ENCODE measurements around the gene LILRB3.
A peak's percentile ranks its signal among the peaks of the same experiment; 100 is the strongest.
"Not testable (repeated sequence)": the region's sequence is repeated elsewhere in the genome, so short reads cannot be mapped to it uniquely, and the experiment has no call there.

The LILRB3 gene

DNA sequence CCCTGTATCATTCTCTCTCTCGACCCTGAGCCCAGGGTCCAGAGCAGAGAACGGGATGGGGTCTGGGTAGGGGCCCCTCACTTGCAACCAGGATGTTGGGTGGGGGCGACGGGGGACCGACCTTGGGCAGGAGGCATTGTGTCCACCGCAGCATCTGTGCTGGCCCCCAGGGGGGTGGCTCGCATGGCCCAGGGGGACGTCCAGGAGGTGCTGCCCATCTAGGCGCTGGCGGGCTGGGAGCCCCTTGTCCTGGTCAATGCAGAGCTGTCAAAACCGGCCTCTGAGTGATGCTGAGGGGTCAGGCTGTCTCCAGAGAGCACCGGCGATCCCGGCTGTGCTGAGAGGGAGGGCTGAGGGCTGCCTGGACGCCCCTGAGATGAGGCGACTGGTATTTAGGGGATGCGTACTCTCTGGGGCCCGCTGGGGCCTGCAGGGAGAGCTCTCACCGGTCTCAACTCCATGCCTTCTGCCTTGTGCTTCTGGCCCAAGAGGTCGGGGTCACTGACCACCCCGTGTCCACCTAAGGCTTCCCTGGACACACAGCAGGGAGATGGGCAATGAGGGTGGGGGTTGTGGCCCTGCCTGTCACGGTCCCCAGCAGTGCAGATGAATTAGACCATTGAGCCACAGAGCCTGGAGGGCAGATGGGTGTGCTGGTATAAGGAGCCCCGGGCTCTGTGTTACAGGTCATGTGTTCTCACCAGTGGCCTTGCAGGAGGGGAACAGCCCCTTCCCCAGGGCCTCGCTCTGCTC, 13.6 kb downstream of the LILRB3 start:
- no peak for DNase-seq

DNA sequence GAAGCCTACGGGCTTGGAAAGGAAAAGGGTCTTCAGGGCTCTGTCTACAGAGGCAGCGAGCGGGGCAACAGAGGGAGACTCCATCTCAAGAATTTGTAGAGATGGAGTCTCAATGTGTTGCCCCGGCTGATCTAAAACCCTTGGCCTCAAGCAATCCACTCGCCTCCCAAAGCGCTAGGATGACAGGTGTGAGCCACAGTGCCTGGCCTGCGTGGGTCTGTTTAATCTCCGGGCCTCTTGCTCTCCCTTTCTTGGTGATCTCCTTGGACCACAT, 14.1 kb downstream of the LILRB3 start:
- no peak for DNase-seq

DNA sequence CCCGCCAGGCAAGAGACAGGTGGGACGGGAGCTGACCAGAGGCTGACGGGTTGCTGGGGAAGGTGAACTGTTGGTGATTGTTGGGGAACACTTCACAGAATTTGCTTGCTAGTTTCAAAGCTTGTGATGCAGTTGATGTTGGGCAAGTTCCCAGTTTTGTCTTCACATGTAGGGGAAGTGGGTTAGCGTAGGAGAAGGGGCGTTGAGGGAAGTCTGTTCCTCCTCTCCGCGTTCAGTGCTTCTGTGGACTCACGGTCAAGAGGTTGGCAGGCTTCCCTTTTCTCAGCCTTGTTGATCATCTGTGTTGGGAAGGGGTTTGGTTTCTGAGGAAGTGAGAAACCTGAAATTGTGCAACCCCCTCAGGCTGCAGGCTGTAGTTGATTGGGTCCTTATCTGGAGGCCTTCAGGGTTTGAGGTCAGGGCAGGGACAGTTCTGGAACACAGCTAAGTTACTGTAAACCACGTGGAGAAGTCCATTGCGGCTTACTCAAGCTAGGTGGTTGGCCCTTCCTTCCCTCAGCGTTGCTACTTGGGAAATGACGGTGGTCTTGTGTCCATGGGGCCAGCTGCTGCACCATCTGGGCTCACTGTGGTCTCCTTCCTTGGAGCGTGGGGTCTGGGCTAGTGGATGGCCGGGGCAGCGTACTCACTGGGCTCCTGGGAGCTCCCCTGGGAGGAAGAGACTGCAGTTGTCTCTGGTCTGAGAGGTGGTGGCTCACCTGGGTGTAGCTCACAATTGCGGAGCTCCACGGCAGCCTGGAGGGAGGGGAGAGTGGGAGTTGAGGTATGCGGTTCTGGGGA, 14.6 kb downstream of the LILRB3 start:
- no peak for DNase-seq

DNA sequence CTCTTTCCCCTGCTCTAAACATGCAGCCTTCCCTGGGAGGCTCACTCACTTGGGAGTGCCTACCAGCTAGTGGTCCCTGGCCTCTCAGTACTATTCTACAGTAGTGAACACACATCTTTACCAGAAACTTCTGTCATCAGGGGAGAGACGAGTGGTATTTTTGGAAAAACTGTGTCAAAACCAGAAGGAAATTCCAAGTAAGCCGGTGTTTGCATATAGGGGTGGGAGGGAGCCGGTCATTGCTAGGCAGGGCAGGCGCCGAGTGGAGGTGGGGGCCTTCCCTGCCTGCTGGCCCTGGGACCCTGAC, 15.2 kb downstream of the LILRB3 start:
- no peak for DNase-seq

DNA sequence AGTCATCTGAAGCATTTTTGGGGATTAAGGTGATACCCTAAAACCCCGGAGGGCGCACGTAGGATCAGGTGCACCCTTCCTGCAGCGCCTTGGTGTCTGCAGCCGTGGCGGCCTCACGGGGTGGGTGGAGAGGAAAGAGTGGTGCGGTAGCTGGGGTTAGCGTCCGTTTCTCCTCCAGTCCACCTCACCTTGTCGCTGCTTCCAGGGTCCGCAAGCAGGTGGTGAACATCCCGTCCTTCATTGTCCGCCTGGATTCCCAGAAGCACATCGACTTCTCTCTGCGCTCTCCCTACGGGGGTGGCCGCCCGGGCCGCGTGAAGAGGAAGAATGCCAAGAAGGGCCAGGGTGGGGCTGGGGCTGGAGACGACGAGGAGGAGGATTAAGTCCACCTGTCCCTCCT, 15.6 kb downstream of the LILRB3 start:
- not testable (repeated sequence) for DNase-seq

DNA sequence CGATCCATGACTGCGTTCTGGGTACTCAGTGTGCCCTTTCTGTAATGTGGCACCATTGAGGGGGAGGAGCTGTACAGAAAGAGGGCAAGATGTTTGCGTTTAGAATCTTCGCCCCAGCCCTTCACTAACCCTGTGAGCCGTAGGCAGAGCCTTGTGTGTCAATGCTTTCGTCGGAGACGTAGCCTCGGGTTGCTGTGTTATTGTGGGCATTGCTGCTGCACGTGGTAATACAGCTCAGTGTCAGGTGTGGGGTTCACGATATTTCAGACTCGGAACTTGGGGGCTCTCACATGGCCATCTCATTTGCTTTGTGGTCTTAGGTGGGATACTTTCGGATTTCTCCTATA, 16.0 kb downstream of the LILRB3 start:
- no peak for DNase-seq

DNA sequence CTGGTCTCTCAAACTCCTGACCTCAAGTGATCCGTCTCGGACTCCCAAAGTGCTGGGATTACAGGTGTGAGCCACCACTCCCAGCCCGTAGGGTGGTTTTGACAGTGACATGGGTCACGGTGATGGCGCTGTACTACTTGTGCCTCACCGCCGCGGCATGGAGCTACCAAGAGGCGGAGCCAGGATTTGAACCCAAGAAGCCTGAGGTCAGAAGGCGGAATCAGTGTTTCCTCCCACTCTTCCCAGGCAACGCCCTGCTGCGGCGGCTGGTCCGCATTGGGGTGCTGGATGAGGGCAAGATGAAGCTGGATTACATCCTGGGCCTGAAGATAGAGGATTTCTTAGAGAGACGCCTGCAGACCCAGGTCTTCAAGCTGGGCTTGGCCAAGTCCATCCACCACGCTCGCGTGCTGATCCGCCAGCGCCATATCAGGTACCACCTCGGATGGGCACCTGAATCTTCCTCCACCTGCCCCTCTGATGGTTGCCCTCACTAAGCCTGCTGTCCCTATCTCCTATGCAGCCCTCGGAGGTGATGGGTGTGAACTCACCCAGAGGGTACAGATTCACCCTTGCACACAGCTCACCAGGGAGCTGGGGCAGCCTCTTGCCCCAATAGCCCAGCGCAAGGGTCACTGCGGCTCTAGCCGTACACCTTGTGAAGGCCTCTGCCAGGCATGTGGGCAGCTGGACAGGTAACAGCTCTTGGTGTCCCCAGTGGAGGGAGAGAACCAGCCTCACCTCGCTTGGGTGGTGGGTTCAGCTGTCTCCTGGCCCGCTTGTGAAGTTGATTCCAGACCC, 16.6 kb downstream of the LILRB3 start:
- no peak for DNase-seq

DNA sequence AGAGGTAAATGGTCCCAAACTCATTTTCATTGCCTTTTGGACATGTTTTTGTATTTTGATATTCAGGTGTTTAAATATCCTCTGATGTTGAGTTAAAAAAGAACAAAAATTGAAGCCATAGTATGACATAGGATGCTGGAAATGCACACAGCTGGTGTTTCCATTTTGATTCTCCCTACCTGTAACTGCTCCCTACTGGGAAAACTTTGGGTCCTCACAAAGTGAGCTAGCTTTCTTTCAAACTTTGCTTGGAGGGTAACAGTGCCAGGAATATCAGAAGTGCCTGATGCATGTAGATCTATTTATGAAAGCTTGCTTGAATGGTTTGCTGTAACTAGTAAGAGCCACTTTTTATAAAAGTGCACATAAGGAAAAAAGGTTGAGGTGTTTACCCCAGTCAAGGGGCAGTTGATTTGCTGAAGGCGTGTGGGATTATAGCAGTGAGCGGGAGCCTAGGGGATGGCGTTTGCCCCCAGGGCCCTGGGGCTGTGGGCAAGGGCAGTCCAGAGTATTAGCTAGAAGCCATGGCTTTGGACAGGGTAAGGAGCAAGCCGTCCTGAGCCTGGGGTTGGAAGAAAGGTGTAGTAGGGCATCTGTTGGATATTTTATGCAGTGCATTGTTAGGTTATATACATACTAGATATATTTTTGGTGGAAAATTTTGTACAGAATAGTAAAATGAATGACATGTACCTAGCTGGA, 17.9 kb downstream of the LILRB3 start:
- no peak for DNase-seq

DNA sequence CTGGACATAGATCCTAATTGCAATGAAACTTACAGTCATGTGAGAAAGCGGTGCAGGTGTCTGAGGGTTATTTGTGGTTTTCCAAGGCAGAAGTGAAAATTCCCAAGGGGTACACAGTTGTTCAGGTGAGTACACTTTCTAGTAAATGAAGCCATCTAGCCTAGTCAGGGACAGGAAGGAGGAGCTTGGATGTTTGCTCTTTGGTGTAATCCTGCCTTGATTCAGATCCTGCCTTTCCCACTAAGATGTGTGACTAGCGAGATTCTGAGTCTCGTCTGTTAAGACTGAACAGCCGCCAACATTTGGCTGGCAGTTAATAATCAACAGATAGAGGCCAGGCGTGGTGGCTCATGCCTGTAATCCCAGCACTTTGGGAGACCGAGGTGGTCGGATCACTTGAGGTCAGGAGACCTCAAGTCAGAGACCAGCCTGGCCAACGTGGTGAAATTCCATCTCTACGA, 19.6 kb downstream of the LILRB3 start:
- no peak for DNase-seq

DNA sequence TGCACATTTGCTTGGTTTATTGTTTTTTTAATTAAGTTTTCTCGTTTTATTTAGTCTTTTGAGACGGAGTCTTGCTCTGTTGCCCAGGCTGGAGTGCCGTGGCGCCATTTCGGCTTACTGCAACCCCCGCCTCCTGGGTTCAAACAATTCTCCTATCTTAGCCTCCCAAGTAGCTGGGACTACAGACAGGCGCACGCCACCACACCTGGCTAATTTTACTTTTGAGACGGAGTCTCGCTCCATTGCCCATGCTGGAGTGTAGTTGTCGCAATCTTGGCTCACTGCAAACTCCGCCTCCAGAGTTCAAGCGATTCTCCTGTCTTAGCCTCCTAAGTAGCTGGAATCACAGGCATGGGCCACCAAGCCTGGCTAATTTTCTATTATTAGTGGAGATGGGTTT, 20.8 kb downstream of the LILRB3 start:
- DNase-seq = no peak

DNA sequence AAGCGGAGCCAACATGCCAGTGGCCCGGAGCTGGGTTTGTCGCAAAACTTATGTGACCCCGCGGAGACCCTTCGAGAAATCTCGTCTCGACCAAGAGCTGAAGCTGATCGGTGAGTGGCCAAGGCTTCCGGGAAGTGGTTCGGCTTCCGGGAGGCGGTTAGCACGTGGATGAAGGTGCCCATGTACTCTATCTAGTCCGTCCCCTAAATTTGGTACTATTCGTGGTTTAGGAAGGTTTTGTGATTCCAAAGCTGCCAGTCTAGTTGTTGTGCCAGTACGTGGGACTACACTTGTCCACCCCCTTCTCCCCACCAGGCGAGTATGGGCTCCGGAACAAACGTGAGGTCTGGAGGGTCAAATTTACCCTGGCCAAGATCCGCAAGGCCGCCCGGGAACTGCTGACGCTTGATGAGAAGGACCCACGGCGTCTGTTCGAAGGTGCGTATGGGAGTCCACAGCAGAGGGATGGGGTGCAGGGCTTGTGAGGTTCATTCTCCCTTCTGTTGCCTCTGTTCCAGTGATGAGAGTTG, 21.6 kb downstream of the LILRB3 start:
- no peak for DNase-seq

DNA sequence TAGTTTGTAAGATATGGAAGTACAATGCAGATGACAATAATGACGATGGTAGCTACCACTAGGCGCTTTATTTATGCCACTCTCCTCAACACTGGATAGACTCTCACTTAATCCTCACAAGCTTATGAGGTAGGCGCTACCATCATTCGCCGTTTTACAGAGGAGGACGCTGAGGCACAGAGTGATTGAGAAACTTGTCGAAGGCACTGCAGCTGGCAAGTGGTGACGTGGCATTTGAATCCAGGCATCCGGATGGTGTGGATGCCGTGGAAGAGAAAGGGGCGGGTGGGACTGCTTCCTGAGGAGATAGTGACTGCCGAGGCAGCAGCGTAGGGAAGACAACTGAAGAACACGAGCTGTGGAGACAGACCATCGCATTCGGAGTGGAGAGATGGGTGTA, 23.4 kb downstream of the LILRB3 start:
- no peak for DNase-seq

DNA sequence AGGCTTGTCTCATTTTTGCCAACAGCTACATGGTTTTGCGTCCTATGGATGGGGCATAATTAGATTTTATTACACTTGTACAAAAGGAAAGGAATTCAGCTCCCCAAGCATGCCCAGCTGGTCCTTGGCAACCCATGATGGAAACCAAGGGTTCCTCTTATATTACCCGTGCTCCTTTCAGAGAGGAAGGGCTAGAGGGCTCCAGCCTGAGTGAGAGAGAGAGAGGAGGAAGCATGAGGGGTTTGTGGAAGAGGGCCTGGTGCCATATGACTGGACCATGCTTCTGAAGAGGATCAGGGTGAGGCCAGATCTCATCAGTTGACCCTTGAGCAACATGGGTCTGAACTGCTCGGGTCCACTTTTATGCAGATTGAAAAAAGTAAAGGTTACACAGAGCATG, 25.7 kb downstream of the LILRB3 start:
- no peak for DNase-seq

DNA sequence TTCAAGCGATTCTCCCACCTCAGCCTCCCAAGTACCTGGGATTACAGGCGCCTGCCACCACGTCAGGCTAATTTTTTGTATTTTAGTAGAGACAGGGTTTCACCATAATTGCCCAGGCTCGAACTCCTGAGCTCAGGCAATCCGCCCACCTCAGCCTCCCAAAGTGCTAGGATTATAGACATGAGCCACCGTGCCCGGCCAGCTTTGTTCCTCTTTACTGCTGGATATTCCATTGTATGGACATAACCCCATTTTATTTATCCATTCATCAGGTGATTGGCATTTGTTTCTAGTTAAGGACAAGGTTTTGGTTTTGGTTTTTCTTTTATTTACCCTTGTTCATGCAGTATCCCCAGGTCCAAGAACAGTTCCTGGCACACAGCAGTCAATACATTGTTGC, 26.3 kb downstream of the LILRB3 start:
- DNase-seq = no peak

DNA sequence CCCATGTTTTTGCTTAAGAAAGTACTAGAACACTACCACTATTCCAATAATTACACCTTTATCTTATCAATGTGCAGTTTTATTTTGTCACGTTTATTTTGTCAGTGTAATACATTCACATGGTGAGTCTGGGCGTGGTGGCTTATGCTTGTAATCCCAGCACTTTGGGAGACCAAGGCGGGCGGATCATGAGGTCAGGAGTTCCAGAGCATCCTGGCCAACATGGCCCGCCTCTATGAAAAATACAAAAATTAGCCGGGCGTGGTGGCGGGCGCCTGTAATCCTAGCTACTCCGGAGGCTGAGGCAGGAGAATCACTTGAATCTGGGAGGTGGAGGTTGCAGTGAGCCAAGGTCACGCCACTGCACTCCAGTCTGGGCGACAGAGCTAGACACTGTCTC, 28.3 kb downstream of the LILRB3 start:
- not testable (repeated sequence) for DNase-seq

DNA sequence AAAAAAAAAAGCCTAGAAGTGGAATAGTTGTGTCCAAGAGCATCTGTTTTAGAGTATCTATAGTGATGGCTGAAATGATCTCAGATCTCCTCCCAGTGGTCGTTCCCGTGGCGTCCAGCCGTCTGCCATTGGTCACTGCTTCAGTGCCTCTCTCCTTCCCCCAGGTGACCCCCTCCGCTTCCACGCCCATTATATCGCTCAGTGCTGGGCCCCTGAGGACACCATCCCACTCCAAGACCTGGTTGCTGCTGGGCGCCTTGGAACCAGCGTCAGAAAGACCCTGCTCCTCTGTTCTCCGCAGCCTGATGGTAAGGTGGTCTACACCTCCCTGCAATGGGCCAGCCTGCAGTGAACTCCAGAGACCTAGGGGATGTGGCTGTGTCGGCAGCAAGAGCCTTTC, 29.8 kb downstream of the LILRB3 start:
- no peak for DNase-seq

DNA sequence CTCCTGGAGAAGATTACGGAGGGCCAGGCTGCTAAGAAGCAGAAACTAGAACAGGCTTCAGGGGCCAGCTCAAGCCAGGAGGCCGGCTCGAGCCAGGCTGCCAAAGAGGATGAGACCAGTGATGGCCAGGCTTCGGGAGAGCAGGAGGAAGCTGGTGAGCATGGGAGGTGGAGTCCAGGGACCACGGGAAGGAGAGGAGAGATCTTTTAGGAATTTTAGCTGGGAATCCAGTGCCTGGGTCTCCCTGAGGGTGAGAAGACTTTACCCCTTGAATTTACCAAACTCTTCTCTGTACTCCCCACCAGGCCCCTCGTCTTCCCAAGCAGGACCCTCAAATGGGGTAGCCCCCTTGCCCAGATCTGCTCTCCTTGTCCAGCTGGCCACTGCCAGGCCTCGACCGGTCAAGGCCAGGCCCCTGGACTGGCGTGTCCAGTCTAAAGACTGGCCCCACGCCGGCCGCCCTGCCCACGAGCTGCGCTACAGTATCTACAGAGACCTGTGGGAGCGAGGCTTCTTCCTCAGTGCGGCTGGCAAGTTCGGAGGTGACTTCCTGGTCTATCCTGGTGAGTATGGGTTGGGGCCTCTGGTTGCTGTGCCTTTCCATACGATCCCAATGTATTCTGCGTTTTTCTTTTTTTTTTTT, 30.9 kb downstream of the LILRB3 start:
- no peak for DNase-seq

DNA sequence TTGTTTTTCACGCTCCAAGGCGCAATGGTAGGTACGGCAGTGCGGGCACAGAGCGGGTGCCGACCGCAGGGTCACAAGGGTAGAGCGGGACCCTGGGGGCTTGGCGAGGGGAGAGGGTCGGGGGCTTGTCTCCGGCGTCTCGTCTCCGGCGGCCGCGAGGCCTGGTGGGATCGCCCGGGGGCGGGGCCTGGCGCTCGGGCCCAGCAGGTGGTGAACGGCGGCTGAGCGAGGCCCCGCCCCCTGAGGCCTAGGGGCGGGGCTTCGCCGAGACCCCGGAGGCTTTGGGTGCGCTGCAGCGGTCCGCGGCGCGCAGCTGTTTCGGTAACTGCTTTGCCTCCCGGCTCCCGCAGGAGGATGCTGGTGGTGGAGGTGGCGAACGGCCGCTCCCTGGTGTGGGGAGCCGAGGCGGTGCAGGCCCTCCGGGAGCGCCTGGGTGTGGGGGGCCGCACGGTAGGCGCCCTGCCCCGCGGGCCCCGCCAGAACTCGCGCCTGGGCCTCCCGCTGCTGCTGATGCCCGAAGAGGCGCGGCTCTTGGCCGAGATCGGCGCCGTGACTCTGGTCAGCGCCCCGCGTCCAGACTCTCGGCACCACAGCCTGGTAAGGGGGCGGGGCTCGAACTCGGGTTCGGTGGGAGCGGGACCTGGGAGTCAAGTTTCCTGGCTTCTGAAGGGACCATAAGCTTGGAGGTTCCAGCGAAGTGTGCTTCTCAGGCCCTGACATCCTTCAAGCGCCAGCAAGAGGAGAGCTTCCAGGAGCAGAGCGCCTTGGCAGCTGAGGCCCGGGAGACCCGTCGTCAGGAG, 31.6 kb downstream of the LILRB3 start, which contains the start of gene TSEN34:
Gene TSEN34 (plus strand): TSS at position 298 of the 800 bp plus-strand sequence. CDS start 57 bp downstream, at position 355.
- no peak for DNase-seq

DNA sequence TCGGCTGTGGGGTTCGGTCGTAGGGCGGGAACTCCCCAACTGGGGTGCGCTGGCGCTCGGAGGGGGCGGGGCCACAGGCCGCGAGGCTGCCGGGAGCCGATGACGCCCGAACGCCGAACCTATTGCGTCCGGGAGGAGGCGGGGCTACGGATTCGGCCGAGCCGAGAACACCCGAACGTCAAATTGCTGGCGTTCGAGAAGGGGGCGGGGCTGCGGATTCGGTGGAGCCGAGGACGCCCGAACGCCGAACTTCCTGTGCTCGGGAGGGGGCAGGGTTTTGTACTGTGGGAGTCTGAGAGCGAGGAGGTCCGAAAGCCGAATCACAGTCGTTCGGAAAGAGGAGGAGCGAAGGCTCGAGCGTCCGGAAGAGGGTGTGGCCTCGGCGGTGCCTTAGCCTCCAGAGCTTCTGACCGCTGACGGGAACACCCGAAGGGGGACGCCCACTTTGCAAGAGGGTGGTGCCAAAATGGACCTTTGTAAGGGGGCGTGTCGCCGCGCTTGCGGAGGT, 32.2 kb downstream of the LILRB3 start:
- DNase-seq = peak; percentile 100

DNA sequence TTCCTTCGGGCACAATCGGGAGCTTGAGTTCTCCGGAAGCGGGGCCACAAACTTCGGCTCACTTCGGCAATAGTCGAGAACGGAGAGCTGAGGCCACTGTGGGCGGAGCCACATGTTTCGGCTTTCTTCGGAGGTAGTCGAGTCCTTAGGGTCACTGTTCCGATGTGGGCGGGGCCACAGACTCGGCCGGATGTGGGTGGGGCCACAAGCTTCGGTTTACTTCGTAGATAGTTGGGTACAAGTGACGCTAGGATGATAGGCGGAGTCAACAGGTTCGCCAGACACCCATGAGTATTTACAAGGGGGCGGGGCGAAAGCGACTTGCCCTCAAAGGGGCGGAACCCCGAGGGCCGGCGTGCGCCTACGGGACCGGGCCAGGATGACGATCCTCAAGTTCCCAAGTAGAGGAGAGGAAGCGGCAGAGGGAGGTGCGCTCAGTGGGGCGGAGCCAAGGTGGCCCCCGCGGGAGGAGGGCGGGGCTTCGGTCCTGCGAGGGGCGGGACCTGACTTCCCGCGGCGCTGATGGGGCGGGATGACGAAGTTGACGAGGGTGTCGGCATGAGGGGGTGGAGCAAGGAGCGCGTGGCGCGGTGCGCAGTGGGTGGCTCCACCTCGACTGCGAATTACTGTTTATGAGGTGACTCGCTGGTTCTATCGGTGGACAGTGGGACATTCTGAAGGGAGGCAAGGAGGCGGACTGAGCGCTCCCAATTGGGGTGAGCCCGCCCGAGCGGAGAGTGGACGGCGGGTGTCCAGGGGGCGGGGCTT, 32.9 kb downstream of the LILRB3 start:
- DNase-seq = peak; percentile 100
